Astrocyte of the cerebellum (primary cell): ENCODE data around the gene EMSY.
"Not testable (repeated sequence)": the region's sequence is repeated elsewhere in the genome, so short reads cannot be mapped to it uniquely, and the experiment has no call there.

ENCODE experiments used
- DNase-seq: peaks from one replicate; pipeline ENCODE4 v3.0.0-alpha.2; 2011; ENCODE audit warnings: low read depth
- H3K4me3 ChIP-seq: 2 replicates; pipeline ENCODE4 v1.5.1; 2011; ENCODE audit warnings: mild to moderate bottlenecking, low read depth, low read length, moderate library complexity
- CTCF ChIP-seq: IDR thresholded peaks from 2 replicates; pipeline ENCODE4 v1.5.1; 2012; ENCODE audit warnings: low read length, low read depth, moderate library complexity, mild to moderate bottlenecking; ENCODE audit errors: missing control alignments
- in situ Hi-C: cut with HindIII; loops from 2 replicates; pipeline ENCODE4 v1.10.0; 2017; ENCODE audit warnings: low sequenced_read_pairs

The EMSY gene

GRCh38 chr11:76578654-76579055 is 133.8 kb downstream of the EMSY start:
- no peak for DNase-seq
- no peak overlapping the region for H3K4me3 ChIP-seq
- in situ Hi-C loops: no loop called here
- no peak for TF ChIP-seq CTCF

GRCh38 chr11:76579056-76579751 is 134.4 kb downstream of the EMSY start:
- H3K4me3 ChIP-seq: no peak overlapping the region
- no peak for TF ChIP-seq CTCF
- DNase-seq: no peak
- in situ Hi-C loops: no loop called here

GRCh38 chr11:76579752-76580151 is 134.9 kb downstream of the EMSY start:
- in situ Hi-C loops: no loop called here

DNA sequence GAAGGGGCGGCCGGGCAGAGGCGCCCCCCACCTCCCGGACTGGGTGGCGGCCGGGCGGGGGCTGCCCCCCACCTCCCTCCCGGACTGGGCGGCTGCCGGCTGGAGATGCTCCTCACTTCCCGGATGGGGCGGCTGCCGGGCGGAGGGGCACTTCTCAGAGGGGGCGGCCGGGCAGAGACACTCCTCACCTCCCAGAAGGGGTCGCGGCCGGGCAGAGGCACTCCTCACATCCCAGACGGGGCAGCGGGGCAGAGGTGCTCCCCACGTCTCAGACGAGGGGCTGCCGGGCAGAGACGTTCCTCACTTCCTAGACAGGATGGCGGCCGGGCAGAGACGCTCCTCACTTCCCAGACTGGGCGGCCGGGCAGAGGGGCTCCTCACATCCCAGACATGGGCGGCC is 137.7 kb downstream of the EMSY start:
- H3K4me3 ChIP-seq, DNase-seq, in situ Hi-C loops: not testable (repeated sequence)

More at GRCh38 chr11:76579752-76580151, 134.9 kb downstream of the EMSY start:
- no peak for TF ChIP-seq CTCF
- H3K4me3 ChIP-seq: no peak overlapping the region
- DNase-seq: no peak

- H3K4me3 ChIP-seq: no peak overlapping the region
- in situ Hi-C loops: no loop called here
- no peak for TF ChIP-seq CTCF
- DNase-seq: no peak
Measured at GRCh38 chr11:76587820-76588454, 143.1 kb downstream of the EMSY start.

DNA sequence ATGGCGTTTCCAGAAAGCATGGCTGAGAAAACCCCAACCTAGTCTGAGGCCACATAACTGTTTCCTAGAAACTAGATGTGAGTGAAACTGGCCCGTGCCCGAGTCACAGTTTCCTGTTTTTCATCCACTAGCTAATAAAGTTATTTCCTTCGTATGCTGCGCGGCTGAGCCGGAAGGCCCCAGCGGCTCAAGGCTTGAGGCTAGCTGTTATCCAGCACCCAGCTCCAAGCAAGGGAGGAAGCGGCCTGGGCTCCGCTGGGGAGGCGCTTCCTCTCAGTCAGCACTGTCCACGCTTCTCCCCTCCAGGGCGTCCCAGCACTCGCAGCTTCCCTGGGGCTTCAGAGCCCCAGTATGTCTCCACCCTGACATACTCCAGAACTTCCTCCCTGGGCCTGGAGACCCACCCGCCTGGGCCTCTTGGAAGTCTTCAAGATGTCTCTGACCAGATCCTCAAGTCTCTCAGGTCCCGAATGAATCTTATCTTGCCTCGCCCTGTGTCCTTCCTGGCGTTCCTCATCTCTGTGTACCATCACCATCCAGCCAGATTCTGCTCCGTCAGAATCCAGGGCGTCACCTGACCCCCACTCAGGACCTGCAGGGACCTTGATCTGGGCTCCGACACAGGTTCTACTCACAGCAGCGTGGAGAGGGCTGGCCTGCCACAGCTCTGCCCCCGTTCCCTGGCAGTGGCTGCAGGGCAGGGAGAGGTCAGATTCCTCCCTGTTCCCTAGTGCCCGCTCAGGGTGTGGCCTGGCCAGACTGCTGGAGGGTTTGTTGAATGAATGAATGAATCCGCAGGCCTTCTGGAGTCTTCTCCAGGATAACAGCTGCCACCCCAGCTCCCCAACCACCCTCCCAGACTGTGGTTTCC is 143.9 kb downstream of the EMSY start:
- DNase-seq: no peak
- H3K4me3 ChIP-seq: no peak overlapping the region
- in situ Hi-C loops: no loop called here
- TF ChIP-seq CTCF: no peak
